ENCODE measurements around the gene INPP5F. TPM values are rescaled to one million over a fixed set of nuclear protein-coding genes. Genes with fewer than 3 reads are reported as not detected.
A peak's percentile ranks its signal among the peaks of the same experiment; 100 is the strongest.

The INPP5F gene
- total and polyA plus RNA-seq, 2 of the 13 experiments (the other 11 are each of a cell fraction or from before 2014, with no cell fraction given) = 12.5 to 15.7 TPM

- TF ChIP-seq HNF1A (IDR thresholded peaks at IDR 0.05; ENCODE audit: low read depth) (no peak), HNF1A (CRISPR knock-in tag; IDR thresholded peaks at IDR 0.05; ENCODE audit: borderline replicate concordance) (no peak; the same call in 1 of the 2 replicates), DDIT3 (CRISPR knock-in tag; IDR thresholded peaks at IDR 0.05) (no peak), ZNF333 (CRISPR knock-in tag; IDR thresholded peaks at IDR 0.05; ENCODE audit: borderline replicate concordance) (no peak), ZXDC (CRISPR knock-in tag; IDR thresholded peaks at IDR 0.05) (no peak), ZBTB26 (CRISPR knock-in tag; IDR thresholded peaks at IDR 0.05; ENCODE audit: borderline replicate concordance) (peak; percentile 81; the same call in 1 of the 2 replicates), ZNF652 (CRISPR knock-in tag; IDR thresholded peaks at IDR 0.05; ENCODE audit: borderline replicate concordance, low read depth) (no peak), CC2D1A (CRISPR knock-in tag; IDR thresholded peaks at IDR 0.05) (no peak), AKNA (CRISPR knock-in tag; IDR thresholded peaks at IDR 0.05; ENCODE audit: borderline replicate concordance) (no peak), MIXL1 (CRISPR knock-in tag; IDR thresholded peaks at IDR 0.05) (no peak), GFI1 (CRISPR knock-in tag; IDR thresholded peaks at IDR 0.05; ENCODE audit: borderline replicate concordance) (no peak), SALL2 (CRISPR knock-in tag; IDR thresholded peaks at IDR 0.05) (no peak), ASH2L (IDR thresholded peaks at IDR 0.05; ENCODE audit: insufficient read length, low read depth, low read length) (peak; percentile 67), HOXA5 (CRISPR knock-in tag; IDR thresholded peaks at IDR 0.05) (no peak), ZSCAN29 (CRISPR knock-in tag; conservative IDR thresholded peaks at IDR 0.05) (no peak), SATB2 (CRISPR knock-in tag; IDR thresholded peaks at IDR 0.05) (no peak), PITX1 (CRISPR knock-in tag; IDR thresholded peaks at IDR 0.05) (peak; percentile 72; the same call in 1 of the 2 replicates)
Observed at GRCh38 chr10:119725517-119725827, 378 bp upstream of the INPP5F start (continued).
